Activated naive CD4-positive, alpha-beta T cell (primary cell): Measurements from ENCODE around the gene SV2B.

ENCODE experiments used
- DNase-seq, 4 experiments: peaks; one replicate each; lab custom pipeline; 2025; lab: John Stamatoyannopoulos, UW

SV2B gene

GRCh38 chr15:91270747-91271146 lies 170.7 kb downstream of the SV2B start:
- no peak for DNase-seq

DNA sequence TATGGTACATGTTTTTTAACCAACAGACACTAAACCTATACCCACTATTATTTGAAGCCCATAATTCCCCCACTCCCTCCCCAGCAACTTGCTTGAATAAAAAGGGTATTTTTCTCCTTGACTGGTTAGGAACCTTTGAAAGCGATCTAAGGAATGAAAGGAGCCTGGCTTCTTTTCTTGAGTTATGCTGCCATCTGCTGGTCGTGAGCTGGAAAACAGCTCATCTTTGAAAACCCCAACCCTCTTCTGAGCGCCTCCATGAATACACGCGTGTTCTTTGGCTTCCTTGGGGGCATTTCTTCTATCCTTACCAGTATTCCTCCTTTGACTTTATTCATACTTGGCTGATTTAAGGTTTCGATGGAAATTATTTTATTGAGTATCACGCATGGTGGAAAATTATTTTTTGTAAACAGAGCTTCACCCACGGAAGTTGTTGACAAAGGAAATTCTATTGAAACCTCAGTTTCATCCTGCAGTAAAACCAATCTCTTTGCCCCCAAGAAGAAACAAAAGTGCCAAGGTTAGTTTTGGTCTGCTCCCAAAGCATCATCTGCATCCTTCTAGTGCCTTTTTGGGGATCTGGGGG lies 171.6 kb downstream of the SV2B start:
- peak in 2 of 4 experiments; percentile 32 to 35 for DNase-seq

GRCh38 chr15:91275844-91276243 lies 175.8 kb downstream of the SV2B start:
- DNase-seq = no peak

GRCh38 chr15:91278951-91279350 lies 178.9 kb downstream of the SV2B start:
- no peak for DNase-seq

GRCh38 chr15:91279486-91279885 lies 179.4 kb downstream of the SV2B start:
- no peak for DNase-seq

DNA sequence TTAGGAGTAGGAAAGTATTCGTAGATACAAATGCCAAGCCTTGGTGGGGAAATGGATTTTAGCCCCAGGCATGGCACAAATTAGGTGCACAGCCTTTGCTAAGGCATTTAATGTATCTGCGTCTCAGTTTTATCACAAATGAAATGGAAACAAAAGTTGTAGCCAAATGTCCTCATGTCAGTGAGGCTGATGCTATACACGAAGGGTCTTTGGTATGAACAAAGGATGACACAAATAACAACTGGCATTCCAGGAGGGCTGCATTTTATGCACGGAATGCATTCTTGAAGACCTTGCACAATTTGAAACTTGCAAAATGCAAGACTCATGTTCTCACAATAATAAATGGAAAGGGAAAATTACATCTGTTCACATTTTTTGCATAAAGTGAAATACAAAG lies 181.9 kb downstream of the SV2B start:
- no peak for DNase-seq

DNA sequence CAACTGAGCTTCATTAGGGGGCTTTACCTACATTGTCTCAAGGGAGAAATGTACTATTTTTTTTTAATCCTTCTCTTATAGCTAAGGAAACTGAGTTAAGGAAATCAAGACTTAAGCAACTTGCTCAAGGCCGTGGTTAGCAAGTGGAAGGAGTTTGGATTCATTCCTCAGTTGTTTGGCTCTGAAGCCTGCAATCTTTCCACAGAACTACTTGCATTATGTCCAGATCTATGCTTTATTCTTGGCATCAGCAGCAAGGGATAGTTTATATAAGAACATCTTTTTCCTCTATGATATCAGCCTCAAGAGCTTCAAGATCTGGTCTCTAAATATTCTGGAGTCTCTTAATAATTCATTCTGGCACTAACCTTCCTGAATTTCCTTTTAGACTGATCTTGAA lies 182.4 kb downstream of the SV2B start:
- DNase-seq = no peak

DNA sequence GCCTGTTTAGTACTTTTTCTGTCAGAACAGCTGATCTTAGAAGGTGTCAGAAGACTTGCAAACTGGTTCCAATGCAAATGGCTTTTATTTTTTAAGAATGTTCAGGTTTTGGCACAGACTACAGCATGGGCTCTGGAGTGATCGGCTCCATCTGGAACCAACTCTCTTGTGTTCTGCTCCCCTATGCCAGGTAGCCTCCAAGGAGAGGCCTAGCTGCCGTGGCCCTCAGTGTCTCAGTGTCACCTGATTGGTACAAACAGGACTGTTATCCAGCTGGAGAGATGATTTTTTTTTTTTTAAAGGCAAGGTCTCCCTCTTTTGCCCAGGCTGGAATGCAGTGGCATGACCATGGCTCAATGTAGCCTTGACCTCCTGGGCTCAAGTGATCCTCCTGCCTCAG lies 183.1 kb downstream of the SV2B start:
- no peak for DNase-seq

DNA sequence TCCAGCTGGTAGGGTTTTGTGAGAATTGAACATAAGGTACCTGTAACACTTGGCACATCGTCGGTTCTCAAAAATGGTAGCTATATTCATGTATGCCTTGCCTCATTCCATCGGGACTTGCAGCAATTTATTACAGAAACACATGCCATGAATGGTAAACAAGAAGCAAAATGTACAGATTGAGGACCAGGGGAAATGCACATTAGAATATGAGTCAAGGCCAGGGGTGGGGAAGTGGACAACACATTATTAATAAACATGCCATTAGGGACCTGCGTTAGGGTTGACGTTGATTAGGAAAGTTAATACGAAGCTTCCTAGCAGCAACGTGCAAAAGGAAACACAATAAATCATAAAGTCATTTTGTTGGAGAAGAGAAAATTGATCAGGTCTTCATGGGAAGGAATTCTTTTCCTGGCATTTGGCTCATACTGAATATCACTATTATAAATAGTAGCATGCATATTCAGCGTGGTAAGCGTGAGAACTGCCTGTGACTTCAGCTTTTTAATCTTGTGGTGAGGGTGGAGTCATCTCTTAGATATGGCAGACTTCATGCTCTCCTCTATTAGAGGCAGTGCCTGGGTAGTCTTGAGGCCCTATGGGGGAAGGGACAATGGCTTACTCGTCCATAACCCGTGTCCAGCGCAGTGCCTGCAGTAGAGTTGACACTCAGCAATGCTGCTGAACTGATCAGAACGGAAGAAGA lies 184.9 kb downstream of the SV2B start:
- DNase-seq = no peak

- DNase-seq = no peak
Measured at GRCh38 chr15:91289324-91289723, 189.3 kb downstream of the SV2B start.

- DNase-seq = no peak
Measured at GRCh38 chr15:91290553-91290952, 190.5 kb downstream of the SV2B start.

DNA sequence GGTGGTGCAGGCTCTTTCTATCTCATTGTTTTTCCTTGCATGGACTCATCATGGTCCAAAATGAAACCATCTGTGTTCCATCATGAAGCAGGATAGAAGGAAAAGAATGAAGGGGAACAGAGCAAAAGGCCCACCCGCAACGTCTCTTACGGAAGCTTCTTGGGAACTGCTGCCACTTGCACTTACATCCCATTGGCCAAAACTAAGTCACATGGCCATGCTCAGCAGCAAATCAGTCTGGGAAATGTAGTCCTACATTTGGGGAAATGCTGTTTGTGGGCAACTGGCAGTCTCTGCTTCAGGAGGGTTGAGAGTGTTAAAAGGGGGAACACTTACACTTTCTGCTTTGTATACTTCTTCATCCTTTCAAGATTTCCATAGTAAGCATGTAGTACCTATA lies 191.6 kb downstream of the SV2B start:
- DNase-seq = no peak

DNA sequence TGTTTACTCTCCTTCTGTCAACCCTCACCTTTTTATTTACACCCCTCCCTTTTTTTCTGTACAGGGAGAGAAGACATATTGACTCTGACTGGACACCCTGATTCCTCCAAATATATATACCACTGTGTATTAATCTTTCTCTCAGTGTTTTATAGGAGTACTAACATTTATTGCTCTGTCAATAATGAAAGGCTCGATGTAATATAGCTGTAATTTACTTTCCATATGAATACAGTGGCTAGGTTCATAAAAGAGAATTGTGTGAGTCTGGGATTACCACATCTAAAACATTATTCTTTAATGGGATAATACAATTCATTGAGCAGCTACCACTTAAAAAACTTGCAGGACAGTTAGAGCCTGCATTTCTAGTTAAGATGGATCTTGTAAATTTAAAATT lies 194.3 kb downstream of the SV2B start:
- DNase-seq = no peak

DNA sequence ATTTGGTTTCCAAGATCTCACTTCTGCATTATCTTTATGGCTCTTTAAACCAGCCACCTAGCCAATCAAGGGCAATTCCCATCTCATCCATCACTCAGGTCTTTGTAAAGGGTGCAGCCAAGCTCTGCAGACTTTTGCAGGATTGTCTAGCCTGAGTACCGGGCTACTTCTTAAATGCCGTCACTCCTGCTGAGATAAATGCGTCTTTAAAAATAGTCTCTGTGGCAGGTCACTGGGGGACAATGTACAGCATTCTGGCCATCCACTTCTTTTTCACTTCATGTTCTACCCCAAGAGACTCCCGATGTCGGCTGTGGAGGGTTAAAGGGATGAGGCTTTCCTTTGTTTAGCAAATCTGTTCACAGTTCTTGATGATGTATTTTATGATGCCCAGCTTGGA lies 194.7 kb downstream of the SV2B start:
- DNase-seq = no peak

- no peak for DNase-seq
Measured at GRCh38 chr15:91298101-91298500, 198.0 kb downstream of the SV2B start.

- no peak for DNase-seq
Measured at GRCh38 chr15:91302588-91303439, 202.8 kb downstream of the SV2B start.

- DNase-seq = no peak
Measured at GRCh38 chr15:91304210-91304609, 204.2 kb downstream of the SV2B start.

DNA sequence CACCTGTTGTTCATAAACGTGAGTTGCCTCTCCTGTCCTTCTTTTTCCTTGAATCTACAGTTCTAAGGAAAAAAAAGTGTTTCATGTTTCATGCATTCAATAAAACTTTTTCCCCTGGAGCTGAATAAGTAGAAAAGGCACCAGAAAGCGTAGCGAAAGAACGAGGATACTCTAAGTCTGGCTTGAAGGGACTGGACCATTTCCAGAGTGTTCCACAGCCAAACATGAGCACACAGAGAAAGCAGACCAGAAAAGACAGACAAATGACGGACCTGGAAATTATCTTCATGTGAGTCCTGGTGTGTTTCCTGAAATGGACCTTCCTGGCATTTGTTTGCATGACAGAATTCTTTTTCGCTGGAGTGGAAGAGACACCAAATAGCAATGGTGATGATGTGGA lies 204.7 kb downstream of the SV2B start:
- no peak for DNase-seq

GRCh38 chr15:91306144-91306543 lies 206.1 kb downstream of the SV2B start:
- DNase-seq = no peak

DNA sequence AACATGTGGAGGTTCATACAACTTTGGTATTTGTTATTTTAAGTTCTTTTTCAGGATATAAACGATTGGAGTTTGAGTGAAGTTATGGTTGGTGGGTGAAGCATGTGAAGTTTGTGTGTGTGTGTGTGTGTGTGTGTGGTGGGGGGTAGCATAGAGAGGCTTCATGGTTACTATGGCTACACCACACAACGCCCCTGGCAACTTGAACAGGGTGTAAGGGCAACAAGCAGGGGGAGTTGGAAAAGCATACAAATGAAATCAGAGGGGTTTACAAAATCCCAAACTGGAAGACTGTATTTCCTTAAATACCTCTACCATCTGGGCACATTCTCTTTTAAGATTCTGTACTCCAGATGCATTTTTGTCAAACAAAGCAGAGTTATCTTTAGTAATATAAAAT lies 207.5 kb downstream of the SV2B start:
- DNase-seq = no peak

DNA sequence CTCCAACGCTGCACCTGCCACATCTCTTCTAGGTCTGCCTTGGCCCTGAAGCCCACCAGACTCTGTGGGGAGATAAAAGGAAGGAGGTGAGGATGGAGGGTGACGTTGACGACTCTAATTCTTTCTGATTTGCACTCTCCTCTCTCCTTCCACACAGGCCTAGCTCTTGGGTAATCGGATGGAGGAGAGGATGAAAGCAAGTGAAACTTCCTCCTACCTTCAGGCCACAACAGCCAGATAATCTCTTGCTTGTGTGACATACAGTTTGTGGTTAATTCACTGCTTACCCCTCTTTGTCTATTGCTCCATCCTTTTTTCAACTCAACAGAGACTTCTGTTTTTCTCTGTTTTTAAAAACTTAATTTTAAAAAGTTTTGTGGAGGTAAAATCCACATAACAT lies 208.1 kb downstream of the SV2B start:
- no peak for DNase-seq

DNA sequence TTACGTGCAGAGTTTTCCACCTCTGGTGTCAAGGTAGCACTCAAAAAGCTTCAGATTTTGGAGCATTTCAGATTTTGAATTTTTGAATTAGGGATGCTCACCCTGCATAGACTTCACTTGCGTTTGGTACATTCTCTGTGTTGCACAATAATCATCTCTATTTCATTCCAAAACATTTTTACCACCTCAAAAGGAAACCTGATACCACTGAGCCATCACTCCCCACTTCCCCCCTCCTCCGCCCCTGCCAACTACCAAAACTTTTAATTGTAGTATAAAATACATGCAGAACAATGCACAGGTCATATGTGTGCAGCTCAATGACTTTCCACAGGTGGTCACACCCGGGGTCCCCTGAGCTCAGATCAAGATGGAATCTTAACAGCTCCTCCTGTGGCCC lies 208.8 kb downstream of the SV2B start:
- DNase-seq = no peak

DNA sequence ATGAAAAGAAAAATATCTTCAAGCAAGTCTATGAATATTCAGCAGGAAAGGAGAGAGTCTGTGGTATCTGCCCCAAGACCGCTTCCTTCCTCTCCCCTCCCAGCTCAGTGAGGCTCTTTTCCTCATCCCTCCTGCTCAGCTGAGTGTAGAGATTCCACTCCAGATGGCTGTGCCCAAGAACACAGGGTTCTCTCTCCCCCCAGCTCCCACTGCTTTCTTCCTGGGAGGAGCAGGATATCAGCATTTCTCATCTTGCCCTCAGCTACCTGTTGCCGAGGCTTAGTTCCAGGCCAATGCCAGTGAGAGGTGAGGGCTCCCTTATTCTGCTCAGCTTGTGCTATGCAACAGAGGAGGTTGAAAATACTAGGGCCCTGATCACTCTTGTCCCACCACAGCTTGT lies 211.9 kb downstream of the SV2B start:
- no peak for DNase-seq
